ENCODE data around the gene ZMYND12.

Gene ZMYND12

GRCh38 chr1:42476605-42477004 is 20.8 kb upstream of the ZMYND12 start:
- Histone ChIP-seq H3K27ac (ENCODE audit: low read depth, low read length, severe bottlenecking) (no peak overlapping the region), H3K4me3 (ENCODE audit: extremely low read depth, insufficient read depth, low read length, poor library complexity, severe bottlenecking) (no peak overlapping the region), H3K9me3 (ENCODE audit: control insufficient read depth, low read length) (no peaks in the 10 kb centered on the region), H3K36me3 (ENCODE audit: control insufficient read depth, insufficient read depth, low read length) (no peaks in the 10 kb centered on the region), H3K4me1 (ENCODE audit: control insufficient read depth, insufficient read depth, low read length, poor library complexity, severe bottlenecking) (no peaks in the 10 kb centered on the region)
- WGBS, 2 experiments (ENCODE audit: insufficient coverage in 2 of 2): no CpG with 5 or more reads among the region's 4 CpGs

GRCh38 chr1:42469727-42470126 is 13.9 kb upstream of the ZMYND12 start:
- no peak overlapping the region for H3K4me3 ChIP-seq (ENCODE audit: extremely low read depth, insufficient read depth, low read length, poor library complexity, severe bottlenecking)
- H3K9me3 ChIP-seq (ENCODE audit: control insufficient read depth, low read length): no peaks in the 10 kb centered on the region
- no peaks in the 10 kb centered on the region for H3K4me1 ChIP-seq (ENCODE audit: control insufficient read depth, insufficient read depth, low read length, poor library complexity, severe bottlenecking)
- no peak overlapping the region for H3K27ac ChIP-seq (ENCODE audit: low read depth, low read length, severe bottlenecking)
- no peaks in the 10 kb centered on the region for H3K36me3 ChIP-seq (ENCODE audit: control insufficient read depth, insufficient read depth, low read length)
- WGBS, 2 experiments (ENCODE audit: insufficient coverage in 2 of 2): 90% methylated on average over 2 of the region's 2 CpGs; no CpG with 5 or more reads in 1 of the 2 experiments

GRCh38 chr1:42466030-42466429 is 10.2 kb upstream of the ZMYND12 start:
- Histone ChIP-seq H3K4me1 (ENCODE audit: control insufficient read depth, insufficient read depth, low read length, poor library complexity, severe bottlenecking) (peaks cover 9% of the 10 kb centered on the region), H3K36me3 (ENCODE audit: control insufficient read depth, insufficient read depth, low read length) (peaks cover 3% of the 10 kb centered on the region), H3K9me3 (ENCODE audit: control insufficient read depth, low read length) (no peaks in the 10 kb centered on the region), H3K27ac (ENCODE audit: low read depth, low read length, severe bottlenecking) (no peak overlapping the region), H3K4me3 (ENCODE audit: extremely low read depth, insufficient read depth, low read length, poor library complexity, severe bottlenecking) (no peak overlapping the region)
- WGBS, 2 experiments (ENCODE audit: insufficient coverage in 2 of 2): 100% methylated on average over 1 of the region's 2 CpGs

- H3K36me3 ChIP-seq (ENCODE audit: control insufficient read depth, insufficient read depth, low read length): peaks cover 23% of the 10 kb centered on the region
- WGBS, 2 experiments (ENCODE audit: insufficient coverage in 2 of 2): 89 to 90% methylated on average over 3 of the region's 3 CpGs
- no peaks in the 10 kb centered on the region for H3K9me3 ChIP-seq (ENCODE audit: control insufficient read depth, low read length)
- no peak overlapping the region for H3K27ac ChIP-seq (ENCODE audit: low read depth, low read length, severe bottlenecking)
- no peak overlapping the region for H3K4me3 ChIP-seq (ENCODE audit: extremely low read depth, insufficient read depth, low read length, poor library complexity, severe bottlenecking)
- H3K4me1 ChIP-seq (ENCODE audit: control insufficient read depth, insufficient read depth, low read length, poor library complexity, severe bottlenecking): peaks cover 9% of the 10 kb centered on the region
These were observed 8.1 kb upstream of the ZMYND12 start for GRCh38 chr1:42463921-42464320.

- H3K27ac ChIP-seq (ENCODE audit: low read depth, low read length, severe bottlenecking): peak within 1 kb of the TSS; percentile 58
- H3K4me1 ChIP-seq (ENCODE audit: control insufficient read depth, insufficient read depth, low read length, poor library complexity, severe bottlenecking): peaks cover 9% of the 10 kb centered on the region
- peaks cover 31% of the 10 kb centered on the region for H3K36me3 ChIP-seq (ENCODE audit: control insufficient read depth, insufficient read depth, low read length)
- no peaks in the 10 kb centered on the region for H3K9me3 ChIP-seq (ENCODE audit: control insufficient read depth, low read length)
- H3K4me3 ChIP-seq (ENCODE audit: extremely low read depth, insufficient read depth, low read length, poor library complexity, severe bottlenecking): peak within 1 kb of the TSS; percentile 60
- WGBS, 2 experiments (ENCODE audit: insufficient coverage in 2 of 2): 3 to 4% methylated on average over 54 to 57 of the region's 59 CpGs
These were observed 7.3 kb upstream of the ZMYND12 start, which contains the start of gene CCDC30 for GRCh38 chr1:42462828-42463763. Gene CCDC30 (plus strand): TSS chr1:42463286. CDS start chr1:42480552, 17,266 bp downstream.

GRCh38 chr1:42461196-42461595 is 5.4 kb upstream of the ZMYND12 start:
- H3K9me3 ChIP-seq (ENCODE audit: control insufficient read depth, low read length): no peaks in the 10 kb centered on the region
- peaks cover 33% of the 10 kb centered on the region for H3K36me3 ChIP-seq (ENCODE audit: control insufficient read depth, insufficient read depth, low read length)
- peaks cover 13% of the 10 kb centered on the region for H3K4me1 ChIP-seq (ENCODE audit: control insufficient read depth, insufficient read depth, low read length, poor library complexity, severe bottlenecking)
- 90% methylated on average over 1 of the region's 2 CpGs; no CpG with 5 or more reads in 1 of the 2 experiments for whole genome bisulfite sequencing, 2 experiments (ENCODE audit: insufficient coverage in 2 of 2)
- H3K27ac ChIP-seq (ENCODE audit: low read depth, low read length, severe bottlenecking): no peak overlapping the region
- no peak overlapping the region for H3K4me3 ChIP-seq (ENCODE audit: extremely low read depth, insufficient read depth, low read length, poor library complexity, severe bottlenecking)

- Histone ChIP-seq H3K36me3 (ENCODE audit: control insufficient read depth, insufficient read depth, low read length) (peaks cover 33% of the 10 kb centered on the region), H3K27ac (ENCODE audit: low read depth, low read length, severe bottlenecking) (peak overlapping the region; percentile 87), H3K4me1 (ENCODE audit: control insufficient read depth, insufficient read depth, low read length, poor library complexity, severe bottlenecking) (peaks cover 7% of the 10 kb centered on the region), H3K4me3 (ENCODE audit: extremely low read depth, insufficient read depth, low read length, poor library complexity, severe bottlenecking) (peak overlapping the region; percentile 65), H3K9me3 (ENCODE audit: control insufficient read depth, low read length) (no peaks in the 10 kb centered on the region)
- 4 to 7% methylated on average over 22 to 23 of the region's 23 CpGs for WGBS, 2 experiments (ENCODE audit: insufficient coverage in 2 of 2)
These were observed 900 bp upstream of the ZMYND12 start for GRCh38 chr1:42456754-42457089.

- no peak overlapping the region for H3K4me3 ChIP-seq (ENCODE audit: extremely low read depth, insufficient read depth, low read length, poor library complexity, severe bottlenecking)
- 93 to 94% methylated on average over 5 of the region's 5 CpGs for WGBS, 2 experiments (ENCODE audit: insufficient coverage in 2 of 2)
- no peak overlapping the region for H3K27ac ChIP-seq (ENCODE audit: low read depth, low read length, severe bottlenecking)
- H3K4me1 ChIP-seq (ENCODE audit: control insufficient read depth, insufficient read depth, low read length, poor library complexity, severe bottlenecking): peaks cover 7% of the 10 kb centered on the region
- no peaks in the 10 kb centered on the region for H3K9me3 ChIP-seq (ENCODE audit: control insufficient read depth, low read length)
- H3K36me3 ChIP-seq (ENCODE audit: control insufficient read depth, insufficient read depth, low read length): peaks cover 15% of the 10 kb centered on the region
These were observed 1.4 kb downstream of the ZMYND12 start for GRCh38 chr1:42454403-42454802.

- Histone ChIP-seq H3K4me1 (ENCODE audit: control insufficient read depth, insufficient read depth, low read length, poor library complexity, severe bottlenecking) (peaks cover 7% of the 10 kb centered on the region), H3K9me3 (ENCODE audit: control insufficient read depth, low read length) (no peaks in the 10 kb centered on the region), H3K27ac (ENCODE audit: low read depth, low read length, severe bottlenecking) (no peak overlapping the region), H3K4me3 (ENCODE audit: extremely low read depth, insufficient read depth, low read length, poor library complexity, severe bottlenecking) (no peak overlapping the region), H3K36me3 (ENCODE audit: control insufficient read depth, insufficient read depth, low read length) (peaks cover 5% of the 10 kb centered on the region)
- WGBS, 2 experiments (ENCODE audit: insufficient coverage in 2 of 2): 86 to 95% methylated on average over 1 to 4 of the region's 4 CpGs
These were observed 2.4 kb downstream of the ZMYND12 start for GRCh38 chr1:42453386-42453785.

- WGBS, 2 experiments (ENCODE audit: insufficient coverage in 2 of 2): 100% methylated on average over 1 of the region's 1 CpG; no CpG with 5 or more reads in 1 of the 2 experiments
- no peak overlapping the region for H3K27ac ChIP-seq (ENCODE audit: low read depth, low read length, severe bottlenecking)
These were observed 5.8 kb downstream of the ZMYND12 start for GRCh38 chr1:42450061-42450460.

GRCh38 chr1:42449256-42449655 is 6.6 kb downstream of the ZMYND12 start:
- no peaks in the 10 kb centered on the region for H3K9me3 ChIP-seq (ENCODE audit: control insufficient read depth, low read length)
- H3K4me1 ChIP-seq (ENCODE audit: control insufficient read depth, insufficient read depth, low read length, poor library complexity, severe bottlenecking): no peaks in the 10 kb centered on the region
- H3K27ac ChIP-seq (ENCODE audit: low read depth, low read length, severe bottlenecking): no peak overlapping the region

More at GRCh38 chr1:42450061-42450460, 5.8 kb downstream of the ZMYND12 start:
- Histone ChIP-seq H3K4me3 (ENCODE audit: extremely low read depth, insufficient read depth, low read length, poor library complexity, severe bottlenecking) (no peak overlapping the region), H3K4me1 (ENCODE audit: control insufficient read depth, insufficient read depth, low read length, poor library complexity, severe bottlenecking) (no peaks in the 10 kb centered on the region), H3K36me3 (ENCODE audit: control insufficient read depth, insufficient read depth, low read length) (no peaks in the 10 kb centered on the region), H3K9me3 (ENCODE audit: control insufficient read depth, low read length) (no peaks in the 10 kb centered on the region)

More at GRCh38 chr1:42449256-42449655, 6.6 kb downstream of the ZMYND12 start:
- Histone ChIP-seq H3K36me3 (ENCODE audit: control insufficient read depth, insufficient read depth, low read length) (no peaks in the 10 kb centered on the region), H3K4me3 (ENCODE audit: extremely low read depth, insufficient read depth, low read length, poor library complexity, severe bottlenecking) (no peak overlapping the region)

Data from mesodermal cell (in vitro differentiated cells).